K562 (cell line): ENCODE results near the gene L3HYPDH. TPM values are rescaled to one million over a fixed set of nuclear protein-coding genes. Genes with fewer than 3 reads are reported as not detected.

ENCODE experiments used
- ATAC-seq: fragments of 200-7000 bp; cut with Tn5 transposase; 3 replicates; pipeline ENCODE4 v1.9.1; 2020; ENCODE audit warnings: moderate library complexity
- BruUV-seq: library from RNA; stranded (reverse); fragments of 400-500 nt; replicated peaks from 2 replicates; lab custom pipeline; 2021; lab: Mats Ljungman, UMichigan
- CTCF ChIA-PET: fragments of 300-600 bp; formaldehyde crosslinking; extraction: SDS; loops from one replicate; lab custom pipeline; 2021; ENCODE audit warnings: low intra/inter-chr PET ratio; lab: Yijun Ruan, JAX
- POLR2A ChIA-PET: fragments of 300-600, 350-650 bp; sonication (Branson Sonifier 250); formaldehyde crosslinking; extraction: SDS; loops from one replicate; lab custom pipeline; 2021; ENCODE audit warnings: antibody characterized with exemption, inconsistent platforms; lab: Yijun Ruan, JAX
- DNase-seq, 4 experiments: peaks; one replicate each; pipeline versions ENCODE4 v3.0.0 to v3.0.0-alpha.2; 2011 to 2018; ENCODE audit warnings: low spot score in 3 of 4, mixed read lengths in 3 of 4; ENCODE audit errors: extremely low read depth in 1 of 4
- FAIRE-seq: peaks from 2 replicates; lab custom pipeline; 2011; peaks lifted over from hg19 to GRCh38; lab: Jason Lieb, UNC
- H2AFZ ChIP-seq: 2 replicates; pipeline ENCODE4 v1.6.0; 2011; ENCODE audit warnings: low read depth, low read length, control low read depth, inconsistent platforms
- H3K27ac ChIP-seq: fragments of 200-600 bp; 3 replicates; pipeline ENCODE4 v1.8.0; 2011; ENCODE audit warnings: low read depth, mild to moderate bottlenecking, control low read depth, inconsistent platforms, low read length, moderate library complexity, mixed read lengths; ENCODE audit errors: extremely low read depth
- H3K27me3 ChIP-seq, 2 experiments: fragments of 300-600 bp in 1 of 2; 2 replicates in 1 of 2; 3 replicates in 1 of 2; pipeline versions ENCODE4 v1.6.0 to v1.8.0; 2011; ENCODE audit warnings: inconsistent platforms in 2 of 2, low read length in 2 of 2, mild to moderate bottlenecking in 1 of 2, mixed read lengths in 1 of 2, moderate library complexity in 1 of 2; ENCODE audit not compliant: control insufficient read depth in 2 of 2, insufficient read depth in 2 of 2
- H3K36me3 ChIP-seq: fragments of 300-600 bp; 3 replicates; pipeline ENCODE4 v1.8.0; 2011; ENCODE audit warnings: mild to moderate bottlenecking, low read length, inconsistent platforms; ENCODE audit not compliant: control insufficient read depth, insufficient read depth
- H3K4me1 ChIP-seq, 2 experiments: fragments of 200-600 bp in 1 of 2; replicated peaks in 1 of 2; 2 replicates in 1 of 2; 3 replicates in 1 of 2; pipeline versions ENCODE4 v1.5.1 to v1.8.0; 2011; ENCODE audit warnings: inconsistent platforms in 2 of 2, low read length in 2 of 2, mild to moderate bottlenecking in 1 of 2, mixed read lengths in 1 of 2, moderate library complexity in 1 of 2; ENCODE audit not compliant: control insufficient read depth in 2 of 2, insufficient read depth in 2 of 2
- H3K4me2 ChIP-seq: 2 replicates; pipeline ENCODE4 v1.6.1; 2011; ENCODE audit warnings: low read length, control low read depth, inconsistent platforms, mixed read lengths; ENCODE audit not compliant: insufficient read depth
- H3K4me3 ChIP-seq: fragments of 200-600 bp; sonication (generic), shearing (Covaris generic); 2 replicates; pipeline ENCODE4 v1.5.1; 2016; ENCODE audit warnings: control low read depth, inconsistent platforms
- H3K79me2 ChIP-seq: fragments of 200-600 bp; 3 replicates; pipeline ENCODE4 v1.8.0; 2011; ENCODE audit warnings: low read length, inconsistent platforms; ENCODE audit not compliant: control insufficient read depth, insufficient read depth
- H3K9ac ChIP-seq, 2 experiments: 2 replicates each; pipeline versions ENCODE4 v1.6.0 to v1.6.1; 2011; ENCODE audit warnings: low read depth in 2 of 2, low read length in 2 of 2, control low read depth in 1 of 2, inconsistent platforms in 1 of 2, mild to moderate bottlenecking in 1 of 2, mixed read lengths in 1 of 2; ENCODE audit not compliant: insufficient read depth in 1 of 2
- H3K9me1 ChIP-seq: one replicate; pipeline ENCODE4 v1.6.0; 2011; ENCODE audit warnings: inconsistent platforms, mild to moderate bottlenecking, low read length, moderate library complexity; ENCODE audit not compliant: control insufficient read depth, insufficient read depth
- H3K9me3 ChIP-seq: replicated peaks from 2 replicates; pipeline ENCODE4 v1.5.1; 2011; ENCODE audit warnings: low read depth, low read length, inconsistent platforms; ENCODE audit not compliant: control insufficient read depth, insufficient read depth
- H4K20me1 ChIP-seq: replicated peaks from 2 replicates; pipeline ENCODE4 v1.6.1; 2011; ENCODE audit warnings: low read length, inconsistent platforms, mixed read lengths; ENCODE audit not compliant: control insufficient read depth, insufficient read depth
- DIDO1 ChIP-seq: fragments of 450-650 bp; IDR thresholded peaks from 2 replicates; pipeline ENCODE4 v1.6.1; 2016; ENCODE audit warnings: low read depth, missing biosample characterization, missing genetic modification characterization
- FOXJ3 ChIP-seq: sonication (generic); formaldehyde crosslinking; IDR thresholded peaks from 2 replicates; pipeline ENCODE4 v1.4.0; 2020; ENCODE audit warnings: mild to moderate bottlenecking, missing genetic modification reagents
- HMG20B ChIP-seq: fragments of 250-450 bp; sonication (Bioruptor Pico); IDR thresholded peaks from 2 replicates; pipeline ENCODE4 v1.5.0; 2021; ENCODE audit warnings: mild to moderate bottlenecking
- RAD51 ChIP-seq: fragments of 450-650 bp; IDR thresholded peaks from 2 replicates; pipeline ENCODE4 v1.7.1; 2016; ENCODE audit warnings: low read depth, mild to moderate bottlenecking, borderline replicate concordance
- RCOR1 ChIP-seq, 2 experiments: IDR thresholded peaks; 2 replicates each; pipeline ENCODE4 v1.6.1; 2012; ENCODE audit warnings: low read depth in 2 of 2, low read length in 2 of 2, borderline replicate concordance in 1 of 2, improper control_type of control experiment in 1 of 2
- SMC3 ChIP-seq: conservative IDR thresholded peaks from 2 replicates; pipeline ENCODE4 v1.6.1; 2011; ENCODE audit warnings: low read depth, low read length, improper control_type of control experiment; ENCODE audit not compliant: insufficient read depth
- TAF7 ChIP-seq: fragments of 450-650 bp; IDR thresholded peaks from 2 replicates; pipeline ENCODE4 v1.6.1; 2016; ENCODE audit warnings: missing genetic modification characterization, missing compliant biosample characterization
- TCF7 ChIP-seq: sonication (generic); IDR thresholded peaks from 2 replicates; pipeline ENCODE4 v1.6.1; 2016; ENCODE audit warnings: antibody characterized with exemption, borderline replicate concordance
- ZNF232 ChIP-seq: sonication (generic); formaldehyde crosslinking; IDR thresholded peaks from 2 replicates; pipeline ENCODE4 v1.8.0; 2022; ENCODE audit warnings: mild to moderate bottlenecking, missing genetic modification reagents
- ZNF384 ChIP-seq: IDR thresholded peaks from 2 replicates; pipeline ENCODE4 v1.6.1; 2012; ENCODE audit warnings: low read depth, low read length, improper control_type of control experiment
- ZNF644 ChIP-seq: fragments of 200-800 bp; sonication (Bioruptor generic); IDR thresholded peaks from 2 replicates; pipeline ENCODE4 v1.6.1; 2016; ENCODE audit warnings: low read depth, missing genetic modification characterization, missing compliant biosample characterization
- ZNF764 ChIP-seq: fragments of 250-450 bp; sonication (Bioruptor Pico); IDR thresholded peaks from 2 replicates; pipeline ENCODE4 v1.4.0; 2020; ENCODE audit warnings: low read depth, mild to moderate bottlenecking, moderate library complexity
- WGBS: fragments of 100-300 bp; shearing (Covaris generic); methylation state at CpG from one replicate; pipeline ENCODE4 v1.1.6; 2016; ENCODE audit warnings: low coverage, mixed read lengths; ENCODE audit not compliant: insufficient coverage; ENCODE audit errors: missing lambda C conversion rate; 5-methylcytosine and 5-hydroxymethylcytosine counted together
- in situ Hi-C: fragments of 300-500 bp; cut with MboI; formaldehyde crosslinking; loops from 4 replicates; pipeline ENCODE4 v1.15.0; 2018; ENCODE audit warnings: inconsistent platforms, mixed read lengths
- intact Hi-C: fragments of 100-400 bp; cut with micrococcal nuclease; formaldehyde crosslinking; loops from 2 replicates; pipeline ENCODE4 v1.14.2; 2022
- polyA plus RNA-seq, 8 experiments: library from polyadenylated mRNA; depleted of rRNA in 4 of 8; stranded (reverse) in 5 of 8; unstranded in 3 of 8; fragments of >200 nt; fragmentation: Nextera tagmentation in 2 of 8; fragmentation: Illumina TruSeq in 1 of 8; extraction: Ambion mirVana in 2 of 8; extraction: Trizol in 1 of 8; gene quantifications; 2 replicates each; pipeline versions ENCODE4 v1.2.1 to v1.2.3, GENCODE V29; 2011 to 2014; ENCODE audit warnings: inconsistent platforms in 1 of 8, missing spikeins in 1 of 8
- total RNA-seq, 7 experiments: library from RNA; depleted of rRNA in 6 of 7; stranded (reverse); fragments of >200 nt in 6 of 7; fragmentation: Illumina TruSeq in 2 of 7; extraction: Trizol in 2 of 7; gene quantifications; 2 replicates each; pipeline versions ENCODE4 v1.2.1 to v1.2.3, GENCODE V29; 2011 to 2021; ENCODE audit warnings: low replicate concordance in 1 of 7
- TF ChIP-seq, protein P1 (sequence below): fragments of 450-650 bp; formaldehyde crosslinking; IDR thresholded peaks from 2 replicates; pipeline ENCODE4 v1.4.0; 2020; ENCODE audit warnings: mild to moderate bottlenecking
- TF ChIP-seq, protein P2 (sequence below): fragments of 450-650 bp; conservative IDR thresholded peaks from 2 replicates; pipeline ENCODE4 v1.6.1; 2016; ENCODE audit warnings: missing genetic modification characterization, low read depth, mild to moderate bottlenecking, missing compliant biosample characterization, moderate library complexity
- TF ChIP-seq, protein P3 (sequence below): sonication (generic); formaldehyde crosslinking; IDR thresholded peaks from 2 replicates; pipeline ENCODE4 v1.8.1; 2022; ENCODE audit warnings: missing genetic modification reagents
- TF ChIP-seq, protein P4 (sequence below): IDR thresholded peaks from 2 replicates; pipeline ENCODE4 v1.6.1; 2012; ENCODE audit warnings: low read depth, low read length, improper control_type of control experiment, borderline replicate concordance
- TF ChIP-seq, protein P5 (sequence below): fragments of 250-450 bp; sonication (Bioruptor Pico); IDR thresholded peaks from 2 replicates; pipeline ENCODE4 v1.4.0; 2020

L3HYPDH gene
- total and polyA plus RNA-seq, 9 of the 15 experiments (the other 6 are each of a cell fraction or from before 2014, with no cell fraction given), result 12.8 to 36.5 (median 19.3) TPM

DNA sequence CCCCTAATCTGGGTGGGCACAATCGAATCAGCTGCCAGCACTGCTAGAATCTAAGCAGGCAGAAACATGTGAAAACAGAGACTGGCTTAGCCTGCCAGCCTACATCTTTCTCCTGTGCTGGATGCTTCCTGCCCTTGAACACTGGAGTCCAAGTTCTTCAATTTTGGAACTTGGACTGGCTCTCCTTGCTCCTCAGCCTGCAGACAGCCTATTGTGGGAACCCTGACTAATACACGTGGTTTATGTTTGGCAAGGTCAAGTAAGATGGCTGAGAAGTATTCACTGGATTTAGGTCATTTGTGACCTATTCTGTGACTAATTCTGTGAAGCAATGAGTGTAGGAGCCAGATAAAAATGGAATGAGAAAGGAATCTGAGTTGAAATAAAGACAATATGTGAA is 30.1 kb downstream of the L3HYPDH start:
- Histone ChIP-seq H3K36me3 (peaks cover 6% of the 10 kb centered on the region; the same call in 2 of the 3 replicates), H3K4me2 (no peak overlapping the region), H2AFZ (no peak overlapping the region), H3K4me1 (peaks cover 0 to 2% of the 10 kb centered on the region in 2 experiments; a peak in 1 of 5 replicates), H3K4me3 (no peak overlapping the region), H3K9ac (no peak overlapping the region), H3K27ac (no peak overlapping the region), H4K20me1 (no peaks in the 10 kb centered on the region), H3K27me3 (no peaks in the 10 kb centered on the region), H3K79me2 (no peaks in the 10 kb centered on the region), H3K9me1 (no peaks in the 10 kb centered on the region), H3K9me3 (no peaks in the 10 kb centered on the region)
- 24% methylated on average over 2 of the region's 2 CpGs for WGBS
- POLR2A ChIA-PET, result no interaction called here
- in situ Hi-C loops, result no loop called here
- TF ChIP-seq, protein P1, sequence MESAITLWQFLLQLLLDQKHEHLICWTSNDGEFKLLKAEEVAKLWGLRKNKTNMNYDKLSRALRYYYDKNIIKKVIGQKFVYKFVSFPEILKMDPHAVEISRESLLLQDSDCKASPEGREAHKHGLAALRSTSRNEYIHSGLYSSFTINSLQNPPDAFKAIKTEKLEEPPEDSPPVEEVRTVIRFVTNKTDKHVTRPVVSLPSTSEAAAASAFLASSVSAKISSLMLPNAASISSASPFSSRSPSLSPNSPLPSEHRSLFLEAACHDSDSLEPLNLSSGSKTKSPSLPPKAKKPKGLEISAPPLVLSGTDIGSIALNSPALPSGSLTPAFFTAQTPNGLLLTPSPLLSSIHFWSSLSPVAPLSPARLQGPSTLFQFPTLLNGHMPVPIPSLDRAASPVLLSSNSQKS, result no peak
- TF ChIP-seq, protein P2, sequence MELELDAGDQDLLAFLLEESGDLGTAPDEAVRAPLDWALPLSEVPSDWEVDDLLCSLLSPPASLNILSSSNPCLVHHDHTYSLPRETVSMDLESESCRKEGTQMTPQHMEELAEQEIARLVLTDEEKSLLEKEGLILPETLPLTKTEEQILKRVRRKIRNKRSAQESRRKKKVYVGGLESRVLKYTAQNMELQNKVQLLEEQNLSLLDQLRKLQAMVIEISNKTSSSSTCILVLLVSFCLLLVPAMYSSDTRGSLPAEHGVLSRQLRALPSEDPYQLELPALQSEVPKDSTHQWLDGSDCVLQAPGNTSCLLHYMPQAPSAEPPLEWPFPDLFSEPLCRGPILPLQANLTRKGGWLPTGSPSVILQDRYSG (tag), result no peak
- TF ChIP-seq TAF7 (tag), result no peak
- no peak for TF ChIP-seq ZNF644
- no peak for TF ChIP-seq SMC3
- no peak for TF ChIP-seq ZNF384
- no peak for TF ChIP-seq RCOR1 (IDR thresholded peaks at IDR 0.05; ENCODE audit: borderline replicate concordance in 1 of 2, low read depth in 2 of 2, low read length in 2 of 2)
- no peak for TF ChIP-seq FOXJ3 (CRISPR knock-in tag)
- TF ChIP-seq ZNF764 (CRISPR knock-in tag), result no peak
- no peak for TF ChIP-seq RAD51
- TF ChIP-seq, protein P3, sequence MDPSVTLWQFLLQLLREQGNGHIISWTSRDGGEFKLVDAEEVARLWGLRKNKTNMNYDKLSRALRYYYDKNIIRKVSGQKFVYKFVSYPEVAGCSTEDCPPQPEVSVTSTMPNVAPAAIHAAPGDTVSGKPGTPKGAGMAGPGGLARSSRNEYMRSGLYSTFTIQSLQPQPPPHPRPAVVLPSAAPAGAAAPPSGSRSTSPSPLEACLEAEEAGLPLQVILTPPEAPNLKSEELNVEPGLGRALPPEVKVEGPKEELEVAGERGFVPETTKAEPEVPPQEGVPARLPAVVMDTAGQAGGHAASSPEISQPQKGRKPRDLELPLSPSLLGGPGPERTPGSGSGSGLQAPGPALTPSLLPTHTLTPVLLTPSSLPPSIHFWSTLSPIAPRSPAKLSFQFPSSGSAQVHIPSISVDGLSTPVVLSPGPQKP (CRISPR knock-in tag), result no peak
- TF ChIP-seq, protein P4, sequence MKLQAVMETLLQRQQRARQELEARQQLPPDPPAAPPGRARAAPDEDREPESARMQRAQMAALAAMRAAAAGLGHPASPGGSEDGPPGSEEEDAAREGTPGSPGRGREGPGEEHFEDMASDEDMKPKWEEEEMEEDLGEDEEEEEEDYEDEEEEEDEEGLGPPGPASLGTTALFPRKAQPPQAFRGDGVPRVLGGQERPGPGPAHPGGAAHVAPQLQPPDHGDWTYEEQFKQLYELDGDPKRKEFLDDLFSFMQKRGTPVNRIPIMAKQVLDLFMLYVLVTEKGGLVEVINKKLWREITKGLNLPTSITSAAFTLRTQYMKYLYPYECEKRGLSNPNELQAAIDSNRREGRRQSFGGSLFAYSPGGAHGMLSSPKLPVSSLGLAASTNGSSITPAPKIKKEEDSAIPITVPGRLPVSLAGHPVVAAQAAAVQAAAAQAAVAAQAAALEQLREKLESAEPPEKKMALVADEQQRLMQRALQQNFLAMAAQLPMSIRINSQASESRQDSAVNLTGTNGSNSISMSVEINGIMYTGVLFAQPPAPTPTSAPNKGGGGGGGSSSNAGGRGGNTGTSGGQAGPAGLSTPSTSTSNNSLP, result no peak
- TF ChIP-seq, protein P5, sequence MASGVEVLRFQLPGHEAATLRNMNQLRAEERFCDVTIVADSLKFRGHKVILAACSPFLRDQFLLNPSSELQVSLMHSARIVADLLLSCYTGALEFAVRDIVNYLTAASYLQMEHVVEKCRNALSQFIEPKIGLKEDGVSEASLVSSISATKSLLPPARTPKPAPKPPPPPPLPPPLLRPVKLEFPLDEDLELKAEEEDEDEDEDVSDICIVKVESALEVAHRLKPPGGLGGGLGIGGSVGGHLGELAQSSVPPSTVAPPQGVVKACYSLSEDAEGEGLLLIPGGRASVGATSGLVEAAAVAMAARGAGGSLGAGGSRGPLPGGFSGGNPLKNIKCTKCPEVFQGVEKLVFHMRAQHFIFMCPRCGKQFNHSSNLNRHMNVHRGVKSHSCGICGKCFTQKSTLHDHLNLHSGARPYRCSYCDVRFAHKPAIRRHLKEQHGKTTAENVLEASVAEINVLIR (CRISPR knock-in tag), result no peak
- no peak for TF ChIP-seq TCF7
- no peak for TF ChIP-seq DIDO1 (tag)
- TF ChIP-seq HMG20B (CRISPR knock-in tag), result no peak
- no peak for TF ChIP-seq ZNF232 (CRISPR knock-in tag)
- no peak for ATAC-seq
- CTCF ChIA-PET, result no interaction called here
- no peak for DNase-seq
- FAIRE-seq, result no peak
- no TSS peak for BruUV-seq
- intact Hi-C loops, result no loop called here
